Fibroblast of pulmonary artery (primary cell): ENCODE results near the gene ANK3.

ENCODE experiments used
- DNase-seq: peaks from one replicate; pipeline ENCODE4 v3.0.0-alpha.2; 2010; ENCODE audit warnings: low read depth
- H3K4me3 ChIP-seq: replicated peaks from 2 replicates; pipeline ENCODE4 v1.5.1; 2011; ENCODE audit warnings: low read depth, mild to moderate bottlenecking, control low read depth, low read length, moderate library complexity
- CTCF ChIP-seq: IDR thresholded peaks from 2 replicates; pipeline ENCODE4 v1.5.1; 2011; ENCODE audit warnings: mild to moderate bottlenecking, control low read depth, low read length, inconsistent platforms; ENCODE audit errors: missing control alignments

ANK3 gene

GRCh38 chr10:60044242-60044641 is 345.4 kb downstream of the ANK3 start:
- H3K4me3 ChIP-seq, result no peak overlapping the region
- no peak for TF ChIP-seq CTCF
- DNase-seq, result peak; percentile 64

- no peak overlapping the region for H3K4me3 ChIP-seq
- TF ChIP-seq CTCF, result no peak
- DNase-seq, result peak; percentile 40
These were observed 346.0 kb downstream of the ANK3 start for GRCh38 chr10:60043561-60044241.

GRCh38 chr10:60042914-60043313 is 346.8 kb downstream of the ANK3 start:
- DNase-seq, result no peak
- TF ChIP-seq CTCF, result no peak
- H3K4me3 ChIP-seq, result no peak overlapping the region

- no peak for TF ChIP-seq CTCF
- no peak for DNase-seq
- H3K4me3 ChIP-seq, result no peak overlapping the region
These were observed 347.4 kb downstream of the ANK3 start for GRCh38 chr10:60042262-60042661.

GRCh38 chr10:60041489-60042133 is 348.1 kb downstream of the ANK3 start:
- H3K4me3 ChIP-seq, result no peak overlapping the region
- no peak for TF ChIP-seq CTCF
- DNase-seq, result no peak

- no peak overlapping the region for H3K4me3 ChIP-seq
- TF ChIP-seq CTCF, result no peak
- no peak for DNase-seq
These were observed 349.5 kb downstream of the ANK3 start for GRCh38 chr10:60040014-60040662.
